GM04504 (cell line): ENCODE results near the gene SEPTIN10.
"Not testable (repeated sequence)": the region's sequence is repeated elsewhere in the genome, so short reads cannot be mapped to it uniquely, and the experiment has no call there.

Source experiments
- DNase-seq: peaks from one replicate; pipeline ENCODE4 v3.0.0-alpha.2; 2012; ENCODE audit warnings: low read depth

SEPTIN10 gene

GRCh38 chr2:109602617-109603188, 11.1 kb downstream of the SEPTIN10 start:
- DNase-seq: no peak

GRCh38 chr2:109601783-109602182, 12.0 kb downstream of the SEPTIN10 start:
- DNase-seq: no peak

DNA sequence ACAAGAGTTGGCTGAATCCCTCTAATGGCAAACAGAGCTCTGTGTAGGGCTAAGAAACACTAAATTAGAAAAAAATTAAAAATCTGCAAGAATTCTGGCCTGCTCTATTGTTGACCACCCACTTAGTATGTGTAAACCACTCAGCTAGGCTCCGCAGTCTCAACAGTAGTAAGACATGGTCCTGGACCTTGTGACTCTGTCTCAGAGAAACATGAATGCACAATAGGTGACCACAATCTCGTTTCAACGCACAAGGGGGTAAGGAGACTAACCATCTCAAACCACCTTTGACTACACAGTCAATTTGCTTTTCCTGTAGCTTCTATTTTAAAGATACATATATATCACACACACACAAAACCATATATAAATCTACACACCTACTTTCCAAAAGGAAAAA, 16.5 kb downstream of the SEPTIN10 start:
- DNase-seq: no peak

DNA sequence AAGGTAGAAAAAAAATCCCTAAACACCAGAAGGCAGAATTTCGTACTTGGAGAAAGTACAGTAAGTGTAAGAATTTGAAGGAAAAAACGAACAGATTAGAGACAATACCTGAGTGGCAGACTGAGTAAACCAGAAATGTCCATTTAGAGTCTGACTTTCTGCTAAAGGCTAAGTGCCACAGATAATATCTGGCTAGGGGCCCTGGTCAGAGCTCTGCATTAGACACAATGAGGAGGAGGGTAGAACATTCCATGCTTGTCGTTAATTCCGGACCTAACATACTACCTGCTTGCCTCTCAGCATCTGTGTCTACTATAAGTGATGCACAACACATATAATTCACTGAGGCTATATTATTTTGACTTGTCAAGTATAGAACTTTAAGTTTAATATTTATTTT, 18.1 kb downstream of the SEPTIN10 start:
- no peak for DNase-seq

GRCh38 chr2:109594246-109594885, 19.4 kb downstream of the SEPTIN10 start:
- DNase-seq: no peak

DNA sequence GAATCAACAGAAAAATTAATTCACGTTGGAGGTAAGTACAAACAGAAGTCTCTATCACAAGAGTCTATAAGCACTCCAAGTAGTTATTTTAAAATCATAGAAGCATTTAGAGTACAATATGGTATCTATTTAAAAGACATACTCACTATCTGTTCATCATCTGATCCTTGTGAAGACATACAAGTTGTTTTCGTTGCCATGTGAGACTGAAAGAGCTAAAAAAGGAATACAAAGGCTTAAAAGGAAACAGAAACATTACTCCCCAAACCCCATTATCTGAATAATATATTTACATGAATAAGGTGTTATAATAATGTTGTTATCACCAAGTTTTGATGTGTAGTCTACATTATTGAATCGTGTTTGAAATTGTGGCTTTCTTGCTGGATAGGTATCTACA, 20.9 kb downstream of the SEPTIN10 start:
- no peak for DNase-seq

GRCh38 chr2:109591206-109591605, 22.6 kb downstream of the SEPTIN10 start:
- no peak for DNase-seq

DNA sequence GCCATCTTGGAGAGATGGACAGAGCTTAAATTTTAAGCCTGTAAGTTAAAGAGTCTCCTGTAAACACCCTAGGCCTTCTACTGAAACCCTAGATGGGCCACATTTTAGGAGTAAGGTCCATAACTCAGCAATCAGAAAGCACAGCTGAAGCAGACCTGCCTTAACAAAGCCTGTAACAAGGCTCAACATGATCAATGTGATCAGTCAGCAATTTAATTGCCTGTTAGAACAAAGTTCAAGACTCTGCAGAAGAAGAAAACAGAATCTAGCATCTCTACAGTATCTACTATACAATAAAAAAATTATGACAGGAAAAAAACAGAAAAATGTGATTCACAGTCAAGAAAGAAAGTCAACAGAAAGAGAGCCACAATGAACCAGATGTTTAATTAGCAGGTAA, 27.1 kb downstream of the SEPTIN10 start:
- no peak for DNase-seq

DNA sequence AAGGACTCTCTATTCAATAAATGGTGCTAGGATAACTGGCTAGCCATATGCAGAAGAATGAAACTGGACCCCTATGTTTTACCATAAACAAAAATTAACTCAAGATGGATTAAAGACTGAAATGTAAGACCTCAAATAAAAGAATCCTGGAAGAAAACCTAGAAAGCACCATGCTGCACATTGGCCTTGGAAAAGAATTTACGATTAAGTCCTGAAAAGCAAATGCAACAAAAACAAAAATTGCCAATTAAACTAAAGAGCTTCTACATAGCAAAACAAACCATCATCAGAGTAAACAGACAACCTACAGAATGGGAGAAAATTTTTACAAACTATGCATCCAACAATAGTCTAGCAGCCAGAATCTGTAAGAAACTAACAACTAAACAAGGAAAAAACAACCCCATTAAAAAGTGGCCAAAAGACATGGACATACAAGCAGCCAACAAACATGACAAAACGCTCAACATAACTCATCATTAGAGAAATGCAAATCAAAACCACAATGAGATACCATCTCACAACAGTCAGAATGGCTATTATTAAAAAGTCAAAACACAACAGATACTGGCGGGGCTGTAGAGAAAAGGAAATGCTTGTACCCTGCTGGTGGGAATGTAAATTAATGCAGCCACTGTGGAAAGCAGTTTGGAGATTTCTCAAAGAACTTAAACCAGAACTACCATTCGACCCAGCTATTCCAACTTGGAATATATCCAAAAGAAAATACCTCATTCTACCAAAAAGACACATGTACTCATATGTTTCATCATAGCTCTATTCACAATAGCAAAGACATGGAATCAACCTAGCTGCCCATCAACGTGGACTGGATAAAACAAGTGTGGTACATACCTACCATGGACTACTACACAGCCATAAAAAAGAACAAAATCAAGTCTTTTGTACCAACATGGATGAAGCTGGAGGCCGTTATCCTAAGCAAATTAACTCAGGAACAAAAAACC, 30.6 kb downstream of the SEPTIN10 start:
- no peak for DNase-seq

GRCh38 chr2:109577630-109578029, 36.1 kb downstream of the SEPTIN10 start:
- not testable (repeated sequence) for DNase-seq

DNA sequence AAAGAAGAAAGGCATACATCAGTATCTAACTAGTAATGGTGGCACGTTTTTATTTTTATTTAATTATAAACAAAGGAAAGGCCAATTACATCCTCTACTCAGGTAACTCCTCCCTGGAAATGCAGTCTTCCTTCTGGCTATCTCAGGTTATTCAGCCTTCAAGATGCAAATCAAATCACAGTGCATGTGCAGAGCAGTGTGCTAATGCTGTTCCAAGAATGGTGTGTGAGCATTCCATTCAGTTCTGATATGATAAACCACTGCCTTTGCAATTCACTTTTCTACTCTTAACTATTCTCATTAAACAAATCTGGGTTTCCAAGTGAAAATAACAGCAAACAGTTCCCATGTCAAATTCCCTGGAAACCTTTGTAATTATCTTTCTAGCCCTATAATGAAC, 38.4 kb downstream of the SEPTIN10 start:
- no peak for DNase-seq

DNA sequence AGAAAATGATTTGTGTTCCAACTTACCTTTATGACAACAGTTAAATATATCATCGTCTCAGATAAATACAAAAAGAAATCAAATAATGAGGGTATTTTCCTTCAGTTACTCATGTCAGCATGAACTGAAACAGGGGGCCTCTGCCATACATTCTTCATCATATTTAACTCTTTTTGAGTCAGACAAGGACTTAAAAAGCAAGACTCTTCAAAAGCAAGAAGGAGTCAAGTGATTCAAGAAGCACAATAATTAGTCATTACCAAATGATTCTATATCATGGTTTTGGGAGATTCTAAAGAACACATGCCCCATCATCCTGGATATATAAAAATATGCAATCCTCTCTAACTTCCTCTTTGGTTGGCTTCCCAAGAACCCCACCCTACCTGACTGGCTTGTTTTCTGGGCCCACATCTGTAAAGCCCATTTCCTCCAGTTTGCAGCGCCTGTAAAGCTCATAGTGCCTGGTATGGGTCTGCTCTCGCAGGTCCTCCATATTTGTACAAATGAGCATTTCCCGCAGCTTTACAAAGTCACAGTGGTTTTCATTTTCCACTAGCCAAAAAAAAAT, 49.7 kb downstream of the SEPTIN10 start:
- no peak for DNase-seq

GRCh38 chr2:109563288-109563687, 50.5 kb downstream of the SEPTIN10 start:
- DNase-seq: no peak

DNA sequence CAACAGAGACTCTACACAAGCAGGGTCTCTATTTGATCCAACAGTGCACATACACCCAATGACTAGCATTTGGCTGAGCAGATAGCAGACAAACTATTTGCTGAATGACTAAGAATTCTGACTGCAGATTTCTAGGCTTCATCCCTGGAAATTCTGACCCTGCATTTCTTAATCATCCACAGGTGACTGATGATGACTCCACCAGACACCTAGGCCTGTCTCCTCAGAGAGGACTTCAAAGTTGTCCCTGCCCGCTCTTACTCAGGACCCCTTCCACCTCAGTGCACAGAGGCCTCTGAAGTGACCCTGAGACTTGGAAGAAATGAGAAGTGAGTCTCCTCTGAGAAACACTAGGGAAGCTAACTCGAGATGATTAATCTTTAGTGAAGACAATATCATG, 51.3 kb downstream of the SEPTIN10 start:
- DNase-seq: no peak

- DNase-seq: no peak
Measured at GRCh38 chr2:109560265-109560664, 53.5 kb downstream of the SEPTIN10 start.

- peak; percentile 54 for DNase-seq
Measured at GRCh38 chr2:109558076-109558882, 55.5 kb downstream of the SEPTIN10 start.

DNA sequence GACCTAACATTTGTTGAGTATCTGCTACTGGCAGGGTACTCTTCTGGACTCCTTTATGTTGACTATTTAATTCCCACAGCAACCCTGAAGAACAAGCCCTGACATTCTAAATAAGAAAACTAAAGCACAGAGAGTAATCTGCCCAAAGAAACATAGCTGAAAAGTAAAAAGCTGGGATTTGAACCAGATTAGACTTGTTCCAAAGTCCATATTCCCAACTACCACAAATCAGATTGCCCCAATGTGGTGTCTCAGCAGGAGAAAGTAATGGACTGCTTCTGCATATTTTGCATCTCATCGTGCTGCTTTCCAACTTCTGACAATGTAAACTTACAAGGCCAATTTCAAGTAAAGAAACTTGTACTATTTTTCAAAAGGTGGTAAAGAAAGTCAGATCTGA, 56.5 kb downstream of the SEPTIN10 start:
- DNase-seq: no peak

GRCh38 chr2:109555346-109555900, 58.3 kb downstream of the SEPTIN10 start:
- no peak for DNase-seq

GRCh38 chr2:109554758-109555157, 59.0 kb downstream of the SEPTIN10 start:
- DNase-seq: no peak

DNA sequence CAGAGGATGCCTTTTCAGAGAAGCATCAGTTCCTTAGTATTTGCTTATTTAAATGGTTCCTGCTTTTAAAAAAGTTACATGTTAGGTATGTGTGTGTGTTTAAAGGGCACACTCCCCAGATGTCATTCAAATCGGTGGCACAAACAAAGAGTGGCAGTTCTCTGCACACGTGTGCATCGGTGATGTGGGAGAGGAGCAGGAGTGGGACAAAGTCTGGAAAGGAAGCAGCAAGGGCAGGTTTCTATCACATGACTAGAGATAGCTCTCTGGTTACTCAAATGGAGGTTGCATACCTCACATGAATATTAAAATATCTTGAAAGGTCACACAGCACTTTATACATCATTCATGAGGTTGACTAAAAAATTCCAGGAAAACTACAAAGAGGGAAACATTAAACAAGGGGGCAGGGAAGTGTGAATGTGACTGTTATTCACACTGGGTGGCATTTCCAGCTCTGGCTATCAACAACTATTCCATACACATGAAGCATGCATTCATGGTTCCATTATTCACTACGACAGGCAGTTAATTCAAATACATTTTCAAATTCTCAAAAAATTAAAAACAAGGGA, 64.7 kb downstream of the SEPTIN10 start:
- DNase-seq: no peak

GRCh38 chr2:109547280-109547679, 66.5 kb downstream of the SEPTIN10 start:
- DNase-seq: no peak
